COLO829 (cell line): ENCODE measurements around the gene MEGF9.

ENCODE experiments used
- DNase-seq: peaks from one replicate; pipeline ENCODE4 v3.0.0; 2012; ENCODE audit warnings: low spot score

The MEGF9 gene

GRCh38 chr9:120702075-120702474 lies 12.2 kb downstream of the MEGF9 start:
- peak; percentile 84 for DNase-seq

- DNase-seq: no peak
Measured at GRCh38 chr9:120701248-120701647, 13.0 kb downstream of the MEGF9 start.

- no peak for DNase-seq
Measured at GRCh38 chr9:120698766-120699165, 15.5 kb downstream of the MEGF9 start.

GRCh38 chr9:120697448-120697847 lies 16.8 kb downstream of the MEGF9 start:
- DNase-seq: no peak

GRCh38 chr9:120696551-120697230 lies 17.6 kb downstream of the MEGF9 start:
- DNase-seq: no peak

- DNase-seq: no peak
Measured at GRCh38 chr9:120694559-120694958, 19.7 kb downstream of the MEGF9 start.

- no peak for DNase-seq
Measured at GRCh38 chr9:120693700-120694008, 20.6 kb downstream of the MEGF9 start.

GRCh38 chr9:120692901-120693699 lies 21.2 kb downstream of the MEGF9 start:
- no peak for DNase-seq

GRCh38 chr9:120690372-120690771 lies 23.9 kb downstream of the MEGF9 start:
- DNase-seq: no peak

- DNase-seq: peak; percentile 81
Measured at GRCh38 chr9:120689860-120690259, 24.4 kb downstream of the MEGF9 start.

- no peak for DNase-seq
Measured at GRCh38 chr9:120688758-120689157, 25.5 kb downstream of the MEGF9 start.

GRCh38 chr9:120683150-120683549 lies 31.1 kb downstream of the MEGF9 start:
- no peak for DNase-seq

GRCh38 chr9:120681121-120681520 lies 33.1 kb downstream of the MEGF9 start:
- DNase-seq: no peak

- DNase-seq: no peak
Measured at GRCh38 chr9:120680579-120680978, 33.7 kb downstream of the MEGF9 start.

GRCh38 chr9:120680161-120680560 lies 34.1 kb downstream of the MEGF9 start:
- DNase-seq: no peak

GRCh38 chr9:120677965-120678364 lies 36.3 kb downstream of the MEGF9 start:
- no peak for DNase-seq

GRCh38 chr9:120676767-120677402 lies 37.4 kb downstream of the MEGF9 start:
- no peak for DNase-seq

GRCh38 chr9:120668399-120668798 lies 45.9 kb downstream of the MEGF9 start:
- no peak for DNase-seq

- DNase-seq: no peak
Measured at GRCh38 chr9:120663950-120664349, 50.3 kb downstream of the MEGF9 start.

- DNase-seq: no peak
Measured at GRCh38 chr9:120663380-120663779, 50.9 kb downstream of the MEGF9 start.

GRCh38 chr9:120662513-120662912 lies 51.8 kb downstream of the MEGF9 start:
- DNase-seq: no peak

GRCh38 chr9:120659676-120660075 lies 54.6 kb downstream of the MEGF9 start:
- no peak for DNase-seq

GRCh38 chr9:120659209-120659608 lies 55.1 kb downstream of the MEGF9 start:
- no peak for DNase-seq
